HG03558 (cell line): ENCODE measurements around the gene CLCA4.

Experiments used
- ATAC-seq: cut with Tn5 transposase; IDR thresholded peaks from one replicate; pipeline ENCODE4 v1.9.1; 2021; ENCODE audit warnings: moderate number of reproducible peaks; ENCODE audit not compliant: unreplicated experiment; ENCODE audit errors: extremely low read depth

Gene CLCA4

DNA sequence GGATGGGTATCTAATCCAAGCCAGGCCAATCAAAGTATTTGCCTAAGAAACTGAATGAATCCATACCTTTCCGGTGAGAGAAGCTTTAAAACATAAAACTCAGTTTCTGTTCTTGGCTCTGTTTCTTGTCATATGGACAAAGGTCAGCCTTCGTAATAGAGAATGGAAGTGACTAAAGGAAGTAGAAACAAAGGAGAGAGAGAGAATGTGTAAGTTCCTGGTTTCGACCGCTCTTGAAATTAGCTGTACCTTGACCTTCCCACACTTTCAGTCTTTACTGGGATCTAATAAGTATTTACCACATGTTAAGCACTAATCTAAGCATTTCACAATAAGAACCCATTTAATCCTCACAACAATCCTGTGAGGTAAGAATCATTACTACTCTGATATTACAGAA is 19.6 kb upstream of the CLCA4 start:
- ATAC-seq = no peak

DNA sequence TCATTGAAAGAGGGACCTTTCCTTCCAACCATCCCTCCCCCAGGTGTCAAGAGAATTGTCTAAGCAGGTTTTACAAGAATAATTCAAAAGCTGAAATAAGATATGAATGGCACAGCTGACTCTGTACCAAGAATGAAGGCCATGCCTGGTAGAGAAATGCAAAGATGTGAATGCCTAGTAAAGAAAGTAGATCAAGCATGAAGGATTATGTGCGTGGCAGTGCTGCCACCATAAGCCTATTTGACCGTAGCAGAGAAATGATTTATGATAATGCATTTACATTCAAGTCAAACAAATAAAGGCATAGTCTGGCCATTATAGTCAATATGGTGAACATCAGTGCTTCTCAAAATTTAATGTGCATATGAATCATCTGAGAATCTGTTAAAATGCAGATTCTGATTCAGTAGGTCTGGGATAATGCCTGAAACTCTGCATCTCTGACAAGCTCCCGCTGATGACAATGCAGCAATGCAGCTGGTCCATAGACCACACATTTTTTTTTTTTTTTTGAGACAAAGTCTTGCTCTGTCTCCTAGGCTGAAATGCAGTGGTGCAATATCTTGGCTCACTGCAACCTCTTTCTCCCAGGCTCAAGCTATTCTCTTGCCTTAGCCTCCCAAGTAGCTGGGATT is 16.6 kb upstream of the CLCA4 start:
- ATAC-seq = no peak

DNA sequence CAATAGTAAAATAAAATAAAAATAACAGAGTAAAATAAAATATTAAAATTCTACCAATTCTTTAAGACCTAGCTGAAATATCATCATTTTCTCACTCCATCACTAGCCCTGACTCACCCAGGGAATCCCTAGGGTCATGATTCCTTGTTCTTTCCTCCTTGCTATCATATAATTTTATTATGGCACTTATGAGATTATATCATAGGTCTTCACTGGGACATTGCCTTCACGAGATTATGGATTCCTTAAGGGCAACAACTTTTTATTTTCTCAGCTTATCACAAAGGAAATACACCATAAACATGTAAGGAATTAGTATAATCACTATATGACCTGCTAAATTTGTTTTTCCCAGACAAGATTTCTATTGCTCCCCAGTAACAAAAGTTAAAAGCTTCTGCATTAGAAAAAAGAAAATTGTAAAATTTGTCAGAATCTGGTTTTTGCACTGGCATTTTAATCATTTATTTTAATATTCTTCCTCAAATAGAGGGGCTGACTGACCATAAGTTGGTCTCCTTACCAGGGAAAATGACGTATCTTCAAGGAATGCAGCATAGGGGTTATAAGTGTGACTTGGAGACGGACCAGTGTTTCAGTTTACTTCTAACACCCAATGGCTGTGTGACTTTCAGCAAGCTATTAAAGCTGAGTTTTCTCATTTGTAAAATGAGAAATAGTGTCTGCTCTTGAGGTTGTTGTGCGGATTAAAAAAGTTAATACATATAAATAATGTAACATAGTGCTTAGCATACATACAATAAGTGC is 8.8 kb upstream of the CLCA4 start:
- no peak for ATAC-seq

DNA sequence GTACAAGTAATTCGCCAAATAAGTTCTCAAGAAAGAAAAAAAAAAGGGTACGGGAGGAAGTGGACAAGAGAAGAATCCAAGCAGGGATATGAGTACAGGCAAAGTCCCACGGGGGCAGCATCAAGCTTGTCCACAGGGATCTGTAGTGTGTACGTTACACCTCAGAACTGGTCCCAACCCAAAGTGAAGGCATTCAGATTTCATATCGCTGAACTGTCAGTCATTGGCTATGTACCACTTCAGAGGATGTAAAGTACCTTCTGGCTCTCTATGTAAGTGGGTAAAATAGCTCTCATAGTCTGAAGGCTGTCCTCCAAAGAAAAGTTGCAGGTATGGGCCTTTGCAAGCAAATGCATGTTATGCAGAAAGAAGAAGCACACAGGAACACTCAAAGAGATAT is 8.1 kb upstream of the CLCA4 start:
- no peak for ATAC-seq

DNA sequence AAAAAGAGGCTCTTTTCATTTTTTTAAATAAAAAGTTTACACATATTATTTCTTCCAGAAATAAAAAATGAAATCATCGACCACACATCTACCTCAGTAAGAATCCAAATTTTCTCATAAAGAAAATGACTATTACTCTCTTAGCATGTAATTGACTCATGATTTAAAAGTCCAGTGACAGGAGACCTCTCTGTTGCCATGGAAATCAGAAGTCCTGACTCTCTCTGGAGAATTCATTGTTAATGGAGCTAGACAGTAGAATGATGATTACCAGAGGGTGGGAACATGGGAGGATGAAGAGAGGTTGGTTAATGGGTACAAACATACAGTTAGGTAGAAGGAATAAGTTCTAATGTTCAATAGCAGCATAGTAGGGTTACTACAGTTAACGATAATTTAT is 5.0 kb upstream of the CLCA4 start:
- no peak for ATAC-seq

DNA sequence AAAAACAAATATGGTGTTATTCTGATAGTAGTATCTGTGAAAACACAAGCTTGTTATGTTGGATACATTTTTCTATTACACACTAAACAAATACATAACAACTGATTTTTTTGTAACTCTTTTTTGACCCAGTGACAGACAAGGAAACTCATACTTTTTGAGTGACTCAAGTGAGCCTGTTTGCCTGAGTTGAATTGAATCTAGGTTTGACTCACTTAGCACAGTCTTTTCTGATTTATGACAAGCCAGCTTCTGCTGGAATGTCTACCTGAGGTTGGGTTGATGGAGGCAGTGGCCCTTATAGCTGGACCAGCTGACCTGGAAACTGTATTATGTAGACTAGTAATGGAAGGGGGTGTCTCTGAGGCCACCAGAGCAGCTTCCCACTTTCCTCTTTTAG is 4.2 kb upstream of the CLCA4 start:
- ATAC-seq = no peak

DNA sequence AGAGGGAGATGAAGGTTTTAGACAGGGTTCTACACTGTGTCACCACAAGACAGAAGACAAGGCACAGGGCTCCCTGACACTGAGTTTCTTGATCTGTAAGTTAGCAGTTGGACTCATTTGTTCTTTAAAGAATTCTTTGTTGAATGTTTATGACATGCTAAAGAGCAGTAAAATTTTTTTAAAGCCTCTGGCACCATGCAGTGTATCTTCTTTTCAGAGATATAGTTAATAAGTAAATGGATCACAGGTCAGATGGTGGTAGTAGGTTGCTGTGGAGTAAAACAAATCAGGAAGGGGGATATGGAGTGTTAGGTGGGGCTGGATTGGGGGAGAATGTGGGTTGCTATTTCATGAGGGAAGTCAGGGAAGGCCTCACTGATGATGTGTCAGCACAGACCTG is 2.0 kb downstream of the CLCA4 start:
- no peak for ATAC-seq

DNA sequence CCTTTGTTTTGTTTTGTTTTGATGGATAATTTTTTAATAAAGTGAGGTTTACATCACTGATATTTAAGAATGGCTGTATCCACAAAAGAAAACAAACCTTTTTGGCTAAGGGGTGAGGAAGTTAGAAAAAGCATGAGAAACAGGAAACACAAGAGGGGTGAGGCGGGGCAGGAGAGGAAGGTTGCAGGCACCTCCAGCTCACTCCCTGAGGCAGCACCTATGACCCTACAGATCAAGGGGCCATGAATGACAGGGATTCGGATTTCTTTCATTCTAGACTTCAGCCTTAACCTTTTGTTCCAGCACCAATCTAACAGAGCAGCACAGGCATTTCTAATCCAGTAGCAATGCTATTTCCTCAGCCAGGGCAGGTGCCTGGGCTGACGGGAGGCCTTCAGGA is 4.4 kb downstream of the CLCA4 start:
- ATAC-seq = no peak

DNA sequence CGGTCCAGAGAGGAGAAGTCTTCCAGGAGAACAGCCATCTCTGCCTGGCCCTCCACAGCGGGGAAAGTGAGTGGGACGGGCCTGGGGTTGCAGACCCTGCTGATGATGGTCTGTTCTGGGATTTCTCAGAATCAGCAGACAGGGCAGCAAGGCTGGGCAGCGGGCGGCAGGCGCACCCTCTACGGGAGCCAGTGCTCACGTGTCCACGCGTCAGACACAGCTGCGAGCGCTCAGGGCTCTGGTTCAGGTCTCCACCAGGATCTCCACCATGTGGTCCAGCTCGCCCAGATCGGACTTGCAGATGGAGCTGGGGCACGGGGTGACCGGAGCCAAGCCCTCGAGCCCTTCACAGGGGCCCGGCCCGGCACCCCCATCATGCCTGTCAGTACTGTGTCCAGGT is 5.5 kb downstream of the CLCA4 start:
- ATAC-seq = no peak

DNA sequence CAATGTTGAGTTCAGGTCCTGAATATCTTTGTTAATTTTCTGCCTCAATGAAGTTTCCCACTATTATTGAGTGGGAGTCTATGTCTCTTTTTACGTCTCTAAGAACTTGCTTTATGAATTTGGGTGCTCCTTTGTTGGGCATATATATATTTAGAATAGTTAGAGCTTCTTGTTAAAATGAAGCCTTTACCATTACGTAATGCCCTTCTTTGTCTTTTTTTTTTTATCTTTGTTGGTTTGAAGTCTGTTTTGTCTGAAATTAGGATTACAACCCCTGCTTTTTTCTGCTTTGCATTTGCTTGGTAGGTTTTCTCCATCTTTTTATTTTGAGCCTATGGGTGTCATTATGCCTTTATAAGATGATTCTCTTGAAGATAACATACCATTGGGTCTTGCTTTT is 10.9 kb downstream of the CLCA4 start:
- ATAC-seq = no peak

DNA sequence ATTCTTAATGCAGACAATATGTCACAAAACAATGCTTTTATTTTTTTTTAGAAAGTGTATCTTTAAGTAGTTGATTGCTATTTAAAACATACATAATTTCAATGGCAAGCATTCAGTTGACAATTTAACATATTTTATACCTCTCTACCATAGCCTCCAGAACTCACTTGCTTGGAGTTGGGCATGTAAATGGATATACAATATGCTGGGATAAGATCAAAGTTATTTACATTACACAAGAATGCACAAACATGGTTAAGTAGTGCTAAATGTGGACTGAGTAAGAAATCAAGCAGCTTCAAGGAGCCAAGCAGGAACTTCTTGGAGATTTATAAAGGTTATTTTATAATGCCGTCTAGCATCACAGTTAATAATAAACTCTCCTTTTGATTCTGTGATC is 17.0 kb downstream of the CLCA4 start:
- no peak for ATAC-seq

DNA sequence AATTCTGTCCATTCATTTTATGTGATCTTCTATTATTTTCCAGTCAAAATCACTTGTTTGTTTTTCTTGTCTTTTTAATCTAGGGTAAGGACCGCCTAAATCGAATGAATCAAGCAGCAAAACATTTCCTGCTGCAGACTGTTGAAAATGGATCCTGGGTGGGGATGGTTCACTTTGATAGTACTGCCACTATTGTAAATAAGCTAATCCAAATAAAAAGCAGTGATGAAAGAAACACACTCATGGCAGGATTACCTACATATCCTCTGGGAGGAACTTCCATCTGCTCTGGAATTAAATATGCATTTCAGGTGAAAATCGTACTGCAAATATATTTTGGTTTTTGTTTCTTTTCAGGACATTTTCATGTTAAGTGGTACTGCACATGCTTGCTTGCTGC is 20.5 kb downstream of the CLCA4 start:
- no peak for ATAC-seq

DNA sequence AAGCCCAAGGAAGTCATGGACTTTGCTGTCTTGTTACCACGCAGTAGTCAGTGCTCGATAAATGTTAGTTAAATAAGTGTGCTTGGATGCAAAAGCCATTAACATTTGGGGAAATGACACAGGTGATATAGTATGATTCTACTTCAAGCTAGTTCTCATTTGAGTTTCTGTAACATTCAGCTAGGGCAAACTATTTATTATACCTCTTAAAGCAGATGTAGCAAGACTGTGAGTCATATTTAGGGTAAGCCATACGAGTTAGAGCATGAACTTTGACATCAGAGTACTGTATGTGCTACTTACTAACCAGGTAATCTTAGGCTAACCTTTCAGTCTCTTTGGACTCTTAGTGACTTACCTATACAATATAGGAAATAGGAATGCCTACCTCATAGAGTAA is 21.0 kb downstream of the CLCA4 start:
- ATAC-seq = no peak

DNA sequence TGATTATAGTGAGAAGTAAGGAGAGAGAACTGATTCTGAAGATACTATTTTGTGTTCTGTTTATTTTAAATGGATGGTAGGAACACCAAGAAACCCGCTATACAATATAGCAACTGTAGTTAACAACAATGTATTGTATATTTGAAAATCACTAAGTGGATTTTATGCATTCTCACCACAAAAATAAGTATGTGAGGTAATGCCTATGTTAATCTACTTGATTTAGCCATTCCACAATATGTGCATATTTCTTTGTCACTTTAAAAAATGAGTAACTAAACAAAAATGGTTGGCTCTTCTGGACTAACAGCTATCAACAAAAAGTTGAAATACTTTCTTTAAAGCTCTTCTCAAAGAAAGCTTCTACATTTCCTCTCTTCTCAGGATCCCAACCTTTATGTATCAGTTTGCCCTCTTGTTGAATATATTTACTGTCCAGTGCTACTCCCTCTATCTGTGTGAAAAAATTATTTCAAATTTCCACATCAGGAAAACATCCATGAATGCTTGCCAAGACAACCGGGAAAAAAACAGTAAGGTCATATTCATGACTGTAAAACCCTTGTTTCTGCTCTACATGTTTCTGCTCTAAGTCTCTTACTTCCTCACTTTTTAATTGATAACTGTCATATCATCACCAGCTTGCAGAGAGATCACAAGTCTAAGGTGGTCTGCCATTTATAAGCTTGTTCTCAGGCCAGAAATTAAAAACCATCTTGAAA is 27.0 kb downstream of the CLCA4 start:
- no peak for ATAC-seq

DNA sequence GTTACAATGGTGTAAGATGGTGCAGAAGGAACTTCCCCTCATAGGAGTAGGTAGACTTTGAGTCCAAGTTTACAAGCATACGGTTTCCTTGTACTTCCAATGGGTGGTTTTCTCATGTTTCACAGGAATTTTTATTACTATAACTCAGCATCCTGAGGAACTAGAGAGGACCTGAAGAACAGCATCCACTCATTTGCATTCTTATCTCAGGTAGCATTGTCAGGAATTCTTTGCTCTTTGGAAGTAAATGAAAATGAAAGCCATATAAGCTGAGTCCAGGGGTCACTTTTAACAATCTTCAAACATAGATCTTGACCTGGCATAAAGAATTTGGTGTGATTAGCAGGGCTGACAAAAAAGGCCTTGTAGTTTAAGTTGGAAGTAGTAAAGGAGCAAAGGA is 34.4 kb downstream of the CLCA4 start:
- no peak for ATAC-seq

DNA sequence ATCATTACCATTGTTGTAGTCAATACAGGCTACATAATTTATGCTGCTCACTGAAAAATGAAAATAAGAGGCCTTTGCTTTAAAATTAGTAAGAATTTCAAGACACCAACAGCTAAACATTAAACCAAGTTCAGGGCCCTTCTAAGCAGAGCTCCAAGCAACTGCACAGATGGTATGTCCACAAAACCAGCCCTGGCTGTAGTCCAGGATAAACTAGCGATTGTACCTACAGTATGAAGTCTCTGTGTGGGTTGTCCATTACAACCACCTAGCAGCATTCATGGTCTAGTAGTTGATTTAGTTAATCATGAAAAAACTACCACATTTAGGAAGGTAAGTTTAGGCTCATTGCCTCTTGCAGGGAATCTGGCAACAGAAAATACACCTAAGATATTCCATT is 35.3 kb downstream of the CLCA4 start:
- no peak for ATAC-seq

DNA sequence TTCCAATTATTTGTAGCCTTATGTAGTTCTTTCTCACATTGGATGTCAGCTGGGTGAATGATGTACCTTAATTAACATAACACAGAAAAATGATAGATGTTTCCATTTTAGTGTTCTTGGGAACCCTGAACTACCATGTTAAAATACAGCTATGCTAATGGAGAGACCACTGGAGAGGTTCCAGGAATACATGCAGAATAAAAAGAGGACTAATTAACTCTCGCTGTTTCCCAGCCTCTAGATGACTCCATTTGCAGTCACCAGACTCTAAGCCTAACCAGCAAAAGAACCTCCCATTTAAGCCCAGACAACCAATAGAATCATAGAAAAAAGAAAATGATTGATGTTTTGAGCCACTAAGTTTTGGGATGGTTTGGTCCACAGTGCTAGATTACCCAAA is 36.2 kb downstream of the CLCA4 start:
- ATAC-seq = no peak

DNA sequence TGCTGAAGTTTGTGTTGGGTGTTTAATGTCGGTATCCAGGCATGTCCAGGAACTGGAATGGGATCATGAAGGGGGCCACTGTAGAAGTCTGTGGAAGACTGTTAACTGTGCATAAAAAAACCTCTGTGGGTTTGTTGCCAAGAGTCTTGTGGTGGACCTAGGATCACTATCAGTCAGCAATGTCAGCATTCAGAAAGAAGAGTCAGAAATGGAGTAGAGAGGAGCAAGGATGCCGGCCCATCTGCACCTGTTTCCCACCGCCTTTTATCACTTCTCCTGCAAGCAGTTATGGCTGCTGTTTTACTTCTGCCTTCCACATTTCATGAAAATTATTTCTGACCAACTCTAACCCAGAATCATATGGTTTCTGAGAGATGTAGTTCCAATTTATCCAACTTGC is 36.7 kb downstream of the CLCA4 start:
- ATAC-seq = no peak

DNA sequence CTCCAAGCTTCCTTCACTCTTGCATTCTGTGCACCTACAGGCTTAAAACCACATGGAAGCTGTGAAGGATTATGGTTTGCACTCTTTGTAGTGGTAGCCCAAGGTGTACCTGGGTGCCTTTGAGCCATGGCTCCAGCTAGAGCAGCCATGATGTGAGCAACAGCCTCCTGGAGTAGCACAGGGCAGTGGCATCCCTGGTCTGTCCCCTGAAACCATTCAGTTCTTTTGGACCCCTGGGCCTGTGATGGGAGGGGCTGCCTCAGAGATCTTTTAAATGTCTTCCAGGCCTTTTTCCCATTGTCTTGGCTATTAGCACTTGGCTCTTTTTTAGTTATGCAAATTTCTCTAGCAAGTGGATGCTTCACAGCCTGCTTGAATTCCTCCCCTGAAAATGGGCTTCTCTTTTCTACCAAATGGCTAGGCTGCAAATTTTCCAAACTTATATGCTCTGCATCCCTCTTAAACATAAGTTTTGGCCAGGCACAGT is 47.4 kb downstream of the CLCA4 start:
- ATAC-seq = no peak

DNA sequence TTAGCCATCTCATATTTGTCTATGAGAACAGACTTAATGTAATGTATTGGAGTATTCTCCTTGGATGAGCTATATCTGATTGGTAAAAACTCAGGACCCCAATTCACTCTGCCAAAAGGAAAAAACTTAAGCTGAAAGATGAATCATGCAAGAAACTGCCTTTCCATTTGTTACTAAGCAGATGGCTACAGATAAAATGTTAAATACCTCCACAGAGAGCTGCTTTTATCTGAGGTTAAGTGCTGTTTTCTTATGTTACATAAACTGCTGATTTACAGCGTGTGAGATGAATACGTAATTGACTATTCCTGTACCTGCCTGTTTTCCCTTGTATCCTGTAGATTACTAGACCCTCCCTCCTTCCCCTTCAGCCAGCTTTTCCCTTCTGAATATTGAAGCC is 49.3 kb downstream of the CLCA4 start:
- ATAC-seq = no peak

DNA sequence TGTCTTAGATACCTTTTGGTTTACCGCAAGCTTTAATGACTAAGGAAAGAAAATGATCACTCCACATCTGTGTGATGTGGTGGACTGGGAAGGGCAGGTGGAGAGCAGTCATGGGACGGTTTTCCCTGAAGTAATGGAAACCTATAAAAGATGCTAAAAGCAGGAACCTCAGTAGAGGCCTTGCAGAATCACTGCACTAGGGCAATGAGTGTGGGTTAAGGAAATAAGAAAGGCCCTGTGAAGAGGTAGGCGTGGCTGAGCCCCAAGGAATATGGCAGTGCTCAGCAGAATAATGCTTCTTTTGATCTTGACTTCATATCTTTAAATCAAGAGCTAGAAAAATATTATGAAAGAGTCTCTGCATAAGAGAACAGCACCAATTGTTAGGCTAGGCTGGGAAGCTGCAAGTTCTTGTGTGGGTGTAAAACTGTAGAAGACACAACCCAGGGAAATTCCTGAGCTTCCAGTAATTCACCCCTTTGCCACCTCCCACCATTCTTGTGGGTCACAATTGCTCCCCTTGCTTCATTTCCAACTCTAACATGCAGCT is 49.9 kb downstream of the CLCA4 start:
- no peak for ATAC-seq
